ENCODE measurements around the gene TLCD3A. TPM values are rescaled to one million over a fixed set of nuclear protein-coding genes. Genes with fewer than 3 reads are reported as not detected.
"Not testable (repeated sequence)": the region's sequence is repeated elsewhere in the genome, so short reads cannot be mapped to it uniquely, and the experiment has no call there.

The TLCD3A gene
- total and polyA plus RNA-seq, 10 of the 15 experiments (the other 5 are each of a cell fraction or from before 2014, with no cell fraction given): 2.9 to 29.7 (median 17.8) TPM

DNA sequence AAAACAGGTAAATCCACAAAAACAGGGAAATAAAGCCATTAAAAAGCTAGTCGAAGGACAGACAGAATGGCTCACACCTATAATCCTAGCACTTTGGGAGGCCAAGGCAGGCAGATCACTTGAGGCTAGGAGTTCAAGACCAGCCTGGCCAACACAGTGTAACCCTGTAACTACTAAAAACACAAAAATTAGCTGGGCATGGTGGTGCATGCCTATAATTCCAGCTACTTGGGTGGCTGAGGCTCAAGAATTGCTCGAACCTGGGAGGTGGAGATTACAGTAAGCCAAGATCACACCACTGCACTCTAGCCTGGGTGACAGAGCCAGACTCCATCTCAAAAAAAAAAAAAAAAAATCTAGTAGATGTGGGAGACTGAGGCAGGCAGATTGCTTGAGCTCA, 34.3 kb upstream of the TLCD3A start:
- 97% methylated on average over 2 of the region's 2 CpGs for WGBS (ENCODE audit: insufficient coverage, insufficient replicate concordance, low lambda C conversion rate, missing lambda C conversion rate)
- CTCF ChIA-PET: interaction anchor here (0.7 to 9.6 kb wide), 7 partner anchors 10 to 299 kb away, joined by 3 to 210 read pairs (median 4); partner anchors contain the start of gene TIMM22
- in situ Hi-C loops (cut with MboI); H4K20me1 ChIP-seq (ENCODE audit: control insufficient read depth, insufficient read depth); H2AFZ ChIP-seq (ENCODE audit: control insufficient read depth, low read depth, low read length); DNase-seq (ENCODE audit: low read depth, low spot score); H3K4me1 ChIP-seq (ENCODE audit: control insufficient read depth, insufficient read depth, low read length); ATAC-seq; BruUV-seq (replicated peaks); H3K4me3 ChIP-seq; FAIRE-seq; H3K27ac ChIP-seq (ENCODE audit: control insufficient read depth, insufficient read depth); H3K79me2 ChIP-seq (ENCODE audit: control insufficient read depth, insufficient read depth, low read length); H3K4me2 ChIP-seq (ENCODE audit: control insufficient read depth, insufficient read depth); intact Hi-C loops (cut with micrococcal nuclease; ENCODE audit: unreplicated experiment); H3K27me3 ChIP-seq (replicated peaks in 1 of 2; ENCODE audit: control insufficient read depth in 2 of 2, insufficient read depth in 2 of 2, low read length in 1 of 2); H3K9ac ChIP-seq (ENCODE audit: control insufficient read depth, insufficient read depth, low read length); H3K9me3 ChIP-seq (replicated peaks; ENCODE audit: control insufficient read depth, insufficient read depth, low read length): not testable (repeated sequence)
- RAD21 ChIA-PET (ENCODE audit: unreplicated experiment): interaction anchor here (1.0 to 9.9 kb wide), 3 partner anchors 282 to 533 kb away, joined by 5 to 104 read pairs (median 6); no protein-coding TSS in a partner anchor
- H3K36me3 ChIP-seq (ENCODE audit: control insufficient read depth in 2 of 2, insufficient read depth in 2 of 2, low read length in 1 of 2): peaks cover 8 to 14% of the 10 kb centered on the region in 2 experiments
- POLR2A ChIA-PET: interaction anchor here (1.0 kb wide), 1 partner anchor 286 kb away, joined by 3 read pairs; no protein-coding TSS in a partner anchor
- SMC1A ChIA-PET (ENCODE audit: uncharacterized antibody, unreplicated experiment): interaction anchor here (0.9 to 6.4 kb wide), 5 partner anchors 11 to 287 kb away, joined by 3 to 99 read pairs (median 3); a partner anchor contains a TSS

DNA sequence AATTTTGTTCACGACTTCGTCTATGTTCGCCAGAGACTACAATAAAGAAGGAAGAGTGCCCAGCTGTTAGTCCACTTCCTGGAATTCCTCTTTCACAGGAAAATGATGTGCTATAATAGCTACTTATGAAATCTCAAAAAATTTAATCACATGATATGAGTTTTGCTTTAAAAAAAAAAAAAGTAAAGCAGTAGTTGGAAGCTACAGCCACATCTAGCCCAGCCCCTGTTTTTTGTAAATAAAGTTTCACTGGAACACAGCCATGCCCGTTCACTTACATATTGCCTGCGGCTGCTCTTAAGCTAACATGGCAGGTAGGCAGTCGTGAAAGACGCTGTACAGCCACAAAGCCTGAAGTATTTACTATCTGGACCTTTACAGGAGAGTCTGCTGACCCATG, 33.1 kb upstream of the TLCD3A start:
- POLR2A ChIA-PET: interaction anchor here (0.6 to 3.1 kb wide), 3 partner anchors 12 to 287 kb away, joined by 3 to 11 read pairs (median 8); no protein-coding TSS in a partner anchor
- Histone ChIP-seq H2AFZ (ENCODE audit: control insufficient read depth, low read depth, low read length) (no peak overlapping the region), H4K20me1 (ENCODE audit: control insufficient read depth, insufficient read depth) (no peaks in the 10 kb centered on the region), H3K27me3 (replicated peaks in 1 of 2; ENCODE audit: control insufficient read depth in 2 of 2, insufficient read depth in 2 of 2, low read length in 1 of 2) (no peaks in the 10 kb centered on the region), H3K4me1 (ENCODE audit: control insufficient read depth, insufficient read depth, low read length) (no peaks in the 10 kb centered on the region), H3K4me2 (ENCODE audit: control insufficient read depth, insufficient read depth) (no peak overlapping the region), H3K79me2 (ENCODE audit: control insufficient read depth, insufficient read depth, low read length) (no peaks in the 10 kb centered on the region), H3K9me3 (replicated peaks; ENCODE audit: control insufficient read depth, insufficient read depth, low read length) (no peaks in the 10 kb centered on the region), H3K36me3 (ENCODE audit: control insufficient read depth in 2 of 2, insufficient read depth in 2 of 2, low read length in 1 of 2) (peaks cover 8 to 14% of the 10 kb centered on the region in 2 experiments), H3K9ac (ENCODE audit: control insufficient read depth, insufficient read depth, low read length) (no peak overlapping the region), H3K27ac (ENCODE audit: control insufficient read depth, insufficient read depth) (no peak overlapping the region), H3K4me3 (no peak overlapping the region)
- no peak for ATAC-seq
- RAD21 ChIA-PET (ENCODE audit: unreplicated experiment): interaction anchor here (0.9 to 9.9 kb wide), 7 partner anchors 12 to 287 kb away, joined by 3 to 104 read pairs (median 4); partner anchors contain the start of gene NXN
- no peak for DNase-seq (ENCODE audit: low read depth, low spot score)
- CTCF ChIA-PET: interaction anchor here (0.5 to 9.6 kb wide), 18 partner anchors 8 to 534 kb away, joined by 3 to 210 read pairs (median 4); a partner anchor contains a TSS
- WGBS (ENCODE audit: insufficient coverage, insufficient replicate concordance, low lambda C conversion rate, missing lambda C conversion rate): 96% methylated on average over 7 of the region's 7 CpGs
- no TSS peak for BruUV-seq (replicated peaks)
- in situ Hi-C loops (cut with MboI) (no loop called here), intact Hi-C loops (cut with micrococcal nuclease; ENCODE audit: unreplicated experiment) (no loop called here)
- TF ChIP-seq MYC (IDR thresholded peaks at IDR 0.05; ENCODE audit: insufficient read depth, insufficient read length, insufficient replicate concordance, low read length, severe bottlenecking) (no peak), IKZF1 (conservative IDR thresholded peaks at IDR 0.05) (no peak), SP1 (IDR thresholded peaks at IDR 0.05; ENCODE audit: low read depth, low read length) (no peak), RB1 (IDR thresholded peaks at IDR 0.05; ENCODE audit: borderline replicate concordance) (no peak)
- SMC1A ChIA-PET (ENCODE audit: uncharacterized antibody, unreplicated experiment): interaction anchor here (0.7 to 6.4 kb wide), 7 partner anchors 15 to 306 kb away, joined by 3 to 99 read pairs (median 4); a partner anchor contains a TSS
- FAIRE-seq: no peak
